AG10803 (cell line): Measurements from ENCODE around the gene GAREM1.
"Not testable (repeated sequence)": the region's sequence is repeated elsewhere in the genome, so short reads cannot be mapped to it uniquely, and the experiment has no call there.

Experiments used
- DNase-seq: peaks from one replicate; pipeline ENCODE4 v3.0.0; 2010; ENCODE audit warnings: low read depth
- H3K4me3 ChIP-seq: 2 replicates; pipeline ENCODE4 v1.5.1; 2011; ENCODE audit warnings: mild to moderate bottlenecking, low read length, control low read depth
- CTCF ChIP-seq: conservative IDR thresholded peaks from 2 replicates; pipeline ENCODE4 v1.5.1; 2011; ENCODE audit warnings: mild to moderate bottlenecking, low read length, control low read depth, inconsistent platforms

Gene GAREM1

GRCh38 chr18:32296851-32297250 is 173.8 kb downstream of the GAREM1 start:
- no peak overlapping the region for H3K4me3 ChIP-seq

GRCh38 chr18:32295604-32296003 is 175.1 kb downstream of the GAREM1 start:
- no peak overlapping the region for H3K4me3 ChIP-seq
- no peak for TF ChIP-seq CTCF
- no peak for DNase-seq

More at GRCh38 chr18:32296851-32297250, 173.8 kb downstream of the GAREM1 start:
- no peak for DNase-seq
- no peak for TF ChIP-seq CTCF

- no peak overlapping the region for H3K4me3 ChIP-seq
- no peak for TF ChIP-seq CTCF
- no peak for DNase-seq
These were observed 177.6 kb downstream of the GAREM1 start for GRCh38 chr18:32293107-32293506.

GRCh38 chr18:32291623-32292022 is 179.1 kb downstream of the GAREM1 start:
- not testable (repeated sequence) for H3K4me3 ChIP-seq, DNase-seq

GRCh38 chr18:32290810-32291209 is 179.9 kb downstream of the GAREM1 start:
- no peak for DNase-seq
- TF ChIP-seq CTCF = no peak
- no peak overlapping the region for H3K4me3 ChIP-seq

- peak; percentile 94 for TF ChIP-seq CTCF
- H3K4me3 ChIP-seq = no peak overlapping the region
- peak; percentile 65 for DNase-seq
These were observed 181.1 kb downstream of the GAREM1 start for GRCh38 chr18:32289483-32290075.

GRCh38 chr18:32287873-32288272 is 182.8 kb downstream of the GAREM1 start:
- H3K4me3 ChIP-seq = no peak overlapping the region
- DNase-seq = no peak
- no peak for TF ChIP-seq CTCF

GRCh38 chr18:32287249-32287648 is 183.4 kb downstream of the GAREM1 start:
- TF ChIP-seq CTCF = no peak
- no peak overlapping the region for H3K4me3 ChIP-seq
- no peak for DNase-seq
